C4-2B (cell line): ENCODE data around the gene KCNIP4.

ENCODE experiments used
- H3K27ac ChIP-seq: fragments of 450-650 bp; 2 replicates; pipeline ENCODE4 v1.5.1; 2017
- ZFX ChIP-seq: fragments of 450-650 bp; IDR thresholded peaks from 2 replicates; pipeline ENCODE4 v1.6.1; 2017
- TF ChIP-seq, protein P1 (sequence below): fragments of 450-650 bp; conservative IDR thresholded peaks from 2 replicates; pipeline ENCODE4 v1.5.1; 2017; ENCODE audit warnings: mild to moderate bottlenecking

Gene KCNIP4

DNA sequence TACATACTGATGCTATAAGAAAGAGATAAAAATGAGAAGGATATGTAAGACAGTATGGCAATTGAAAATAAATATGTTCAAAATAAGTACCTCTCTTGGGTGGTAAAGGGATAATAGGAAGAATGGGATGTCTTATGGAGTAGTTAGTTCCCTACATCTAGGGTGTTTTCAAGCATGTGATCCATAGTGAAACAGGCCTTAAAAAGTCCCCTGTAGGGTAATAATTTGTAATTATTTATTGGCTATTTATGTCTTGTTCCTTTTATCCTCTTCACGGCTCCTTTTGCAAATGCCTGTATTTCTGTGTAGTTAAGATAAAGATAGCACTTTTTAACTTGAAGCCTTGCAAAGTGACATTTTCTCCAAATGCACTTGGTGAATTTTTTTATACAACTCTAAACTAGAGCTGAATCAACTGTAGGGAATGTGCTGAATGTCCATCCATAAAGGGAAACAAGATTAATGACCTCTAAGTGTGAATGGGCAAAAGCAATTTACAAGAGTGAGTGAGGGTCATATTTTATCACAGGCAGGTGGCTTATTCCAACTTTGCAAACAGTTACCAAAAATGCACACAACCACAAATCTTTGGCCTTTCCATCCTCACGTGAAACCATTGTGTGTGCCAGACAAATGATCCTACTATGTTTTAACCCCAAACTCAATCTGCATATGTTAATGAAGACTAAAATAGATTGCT, 299.0 kb downstream of the KCNIP4 start:
- H3K27ac ChIP-seq, result no peak overlapping the region
- TF ChIP-seq ZFX, result no peak
- TF ChIP-seq, protein P1, sequence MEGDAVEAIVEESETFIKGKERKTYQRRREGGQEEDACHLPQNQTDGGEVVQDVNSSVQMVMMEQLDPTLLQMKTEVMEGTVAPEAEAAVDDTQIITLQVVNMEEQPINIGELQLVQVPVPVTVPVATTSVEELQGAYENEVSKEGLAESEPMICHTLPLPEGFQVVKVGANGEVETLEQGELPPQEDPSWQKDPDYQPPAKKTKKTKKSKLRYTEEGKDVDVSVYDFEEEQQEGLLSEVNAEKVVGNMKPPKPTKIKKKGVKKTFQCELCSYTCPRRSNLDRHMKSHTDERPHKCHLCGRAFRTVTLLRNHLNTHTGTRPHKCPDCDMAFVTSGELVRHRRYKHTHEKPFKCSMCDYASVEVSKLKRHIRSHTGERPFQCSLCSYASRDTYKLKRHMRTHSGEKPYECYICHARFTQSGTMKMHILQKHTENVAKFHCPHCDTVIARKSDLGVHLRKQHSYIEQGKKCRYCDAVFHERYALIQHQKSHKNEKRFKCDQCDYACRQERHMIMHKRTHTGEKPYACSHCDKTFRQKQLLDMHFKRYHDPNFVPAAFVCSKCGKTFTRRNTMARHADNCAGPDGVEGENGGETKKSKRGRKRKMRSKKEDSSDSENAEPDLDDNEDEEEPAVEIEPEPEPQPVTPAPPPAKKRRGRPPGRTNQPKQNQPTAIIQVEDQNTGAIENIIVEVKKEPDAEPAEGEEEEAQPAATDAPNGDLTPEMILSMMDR, result no peak

DNA sequence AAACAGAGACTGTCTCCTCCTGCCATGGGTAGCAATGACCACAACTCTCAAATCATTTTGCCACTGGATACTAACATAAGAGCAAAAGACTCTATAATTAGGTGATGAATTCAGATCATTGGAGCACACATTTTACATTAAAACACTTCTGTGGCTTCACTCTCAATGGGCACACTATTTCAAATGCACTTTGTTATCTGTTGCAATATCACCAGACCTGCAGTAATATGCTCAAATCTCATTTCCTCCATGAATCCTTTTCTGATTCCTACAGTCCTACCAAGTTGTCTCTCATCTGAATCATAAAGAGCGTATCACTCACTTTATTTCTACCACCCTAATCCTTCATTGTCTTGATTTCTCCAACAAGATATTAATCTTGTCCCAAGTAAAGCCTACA, 302.8 kb downstream of the KCNIP4 start:
- TF ChIP-seq, protein P1, result no peak
- no peak for TF ChIP-seq ZFX
- H3K27ac ChIP-seq, result no peak overlapping the region

DNA sequence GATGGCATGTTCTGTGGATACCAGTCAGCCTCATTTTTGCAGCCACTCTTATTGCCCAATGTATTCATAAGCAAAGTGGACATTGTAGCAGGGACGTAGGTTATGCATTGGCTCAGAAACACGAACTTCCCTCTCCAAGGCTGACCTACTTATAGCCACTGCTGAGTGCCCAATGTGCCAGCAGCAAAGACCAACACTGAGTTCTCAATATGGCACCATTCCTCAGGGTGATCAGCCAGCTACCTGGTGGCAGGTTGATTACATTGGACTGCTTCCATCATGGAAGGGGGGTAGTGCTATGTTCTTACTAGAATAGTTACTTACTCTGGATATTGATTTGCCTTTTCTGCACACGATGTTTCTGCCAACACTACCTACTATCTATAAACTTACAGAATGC, 306.9 kb downstream of the KCNIP4 start:
- no peak overlapping the region for H3K27ac ChIP-seq
- no peak for TF ChIP-seq ZFX
- TF ChIP-seq, protein P1, result no peak

DNA sequence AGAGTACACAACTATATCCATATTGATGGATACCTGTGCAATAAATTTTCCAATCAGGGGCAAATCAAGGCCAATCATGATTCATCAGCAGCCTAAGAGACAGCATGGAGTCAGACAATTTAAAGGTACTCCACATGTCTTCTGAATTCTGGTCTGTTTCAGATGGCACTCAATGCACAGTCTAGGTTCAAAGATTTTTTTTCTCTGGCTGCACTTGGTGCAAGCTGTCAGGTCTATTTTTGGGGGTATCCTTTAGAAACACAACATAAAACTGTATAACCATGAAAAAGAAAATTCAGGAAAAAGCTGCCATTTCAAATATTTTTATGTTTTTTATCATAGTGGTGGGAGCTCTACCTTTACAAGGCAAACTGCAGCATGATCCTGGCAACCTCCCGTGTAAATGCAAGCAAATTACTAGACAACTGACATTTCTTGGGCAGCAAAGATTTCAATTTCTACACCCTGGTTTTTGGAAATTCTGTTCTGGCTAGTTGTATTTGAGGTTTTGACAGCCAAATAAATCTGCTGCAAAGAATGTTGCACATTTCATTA, 310.3 kb downstream of the KCNIP4 start:
- TF ChIP-seq, protein P1, result no peak
- TF ChIP-seq ZFX, result no peak
- H3K27ac ChIP-seq, result no peak overlapping the region

DNA sequence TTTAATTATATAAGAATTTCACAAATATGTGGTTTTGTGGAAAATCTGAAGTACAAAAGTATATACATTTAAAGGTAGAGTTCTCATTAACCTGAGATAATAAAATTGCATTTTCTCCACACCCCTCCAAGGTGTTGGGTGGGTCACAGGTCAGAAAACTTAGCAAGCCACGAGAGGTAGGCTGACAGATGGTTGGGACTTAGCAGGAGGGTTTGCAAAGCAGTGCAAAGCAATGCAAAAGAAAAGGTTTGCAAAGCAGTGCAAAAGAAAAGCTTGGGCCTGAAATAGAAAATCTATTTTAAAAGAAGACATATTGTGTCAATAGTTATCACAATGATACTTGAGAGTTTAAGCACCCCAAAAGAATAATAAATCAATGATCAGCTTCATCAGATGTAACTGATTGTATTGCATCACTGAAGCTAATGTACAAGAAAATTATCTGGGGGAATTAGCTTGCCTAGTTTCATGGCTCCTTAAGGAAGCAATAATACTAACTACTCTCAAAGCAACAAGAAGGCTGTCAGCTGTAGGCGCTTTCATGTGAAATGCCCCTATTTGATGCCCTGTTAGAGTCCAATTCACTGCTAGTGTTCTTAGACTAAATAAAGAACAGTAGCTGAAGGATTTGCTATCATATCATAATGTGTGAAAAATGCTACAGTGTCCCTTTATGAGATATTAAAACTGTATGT, 319.5 kb downstream of the KCNIP4 start:
- H3K27ac ChIP-seq, result no peak overlapping the region
- no peak for TF ChIP-seq ZFX
- TF ChIP-seq, protein P1, result no peak

DNA sequence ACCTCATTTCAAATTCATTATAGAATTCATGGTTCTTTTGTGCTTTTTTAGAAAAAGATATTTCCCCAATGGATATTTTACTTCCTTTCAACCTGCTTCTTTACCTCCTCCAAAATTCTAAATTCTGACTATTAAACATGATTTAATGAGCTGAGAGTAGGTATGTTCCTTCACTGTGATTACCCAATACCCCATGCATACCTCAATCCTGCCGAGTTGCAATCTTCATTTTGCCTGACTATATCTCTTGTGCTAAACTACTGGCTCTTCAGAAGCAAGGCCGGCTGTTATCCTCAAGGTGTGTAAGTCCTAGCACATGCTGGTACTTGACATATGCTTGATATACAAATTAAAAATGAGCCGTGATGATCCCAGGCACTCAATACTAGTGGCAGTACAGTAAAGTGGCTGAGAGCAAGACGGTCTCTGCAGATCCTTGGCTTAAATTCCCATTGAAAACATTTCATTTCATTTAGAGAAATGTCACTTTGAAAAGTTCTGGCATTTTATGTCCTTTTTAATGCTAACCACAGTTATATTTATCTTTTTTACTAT, 320.4 kb downstream of the KCNIP4 start:
- TF ChIP-seq ZFX, result no peak
- TF ChIP-seq, protein P1, result no peak
- H3K27ac ChIP-seq, result no peak overlapping the region

DNA sequence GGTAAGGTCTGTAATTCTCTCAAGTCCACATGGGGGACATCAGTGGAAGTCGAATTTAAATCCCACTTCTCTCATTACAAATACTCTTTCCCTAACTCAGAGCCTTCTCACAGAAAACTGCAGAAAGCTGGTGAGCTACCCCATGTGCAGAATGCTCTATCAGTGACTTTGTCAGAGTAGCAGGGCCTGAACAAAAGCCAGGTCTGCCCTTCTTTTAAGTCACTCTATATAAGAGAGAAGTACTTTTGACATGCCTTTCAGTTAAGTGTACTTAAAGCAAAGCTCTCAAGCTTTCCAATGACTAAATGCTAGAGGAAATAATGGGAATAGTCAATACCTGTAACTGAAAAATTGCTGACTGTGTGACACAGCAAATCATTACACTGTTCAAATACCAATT, 323.1 kb downstream of the KCNIP4 start:
- H3K27ac ChIP-seq, result no peak overlapping the region
- no peak for TF ChIP-seq ZFX
- TF ChIP-seq, protein P1, result no peak
